ENCODE data around the gene SYNE3.

SYNE3 gene

DNA sequence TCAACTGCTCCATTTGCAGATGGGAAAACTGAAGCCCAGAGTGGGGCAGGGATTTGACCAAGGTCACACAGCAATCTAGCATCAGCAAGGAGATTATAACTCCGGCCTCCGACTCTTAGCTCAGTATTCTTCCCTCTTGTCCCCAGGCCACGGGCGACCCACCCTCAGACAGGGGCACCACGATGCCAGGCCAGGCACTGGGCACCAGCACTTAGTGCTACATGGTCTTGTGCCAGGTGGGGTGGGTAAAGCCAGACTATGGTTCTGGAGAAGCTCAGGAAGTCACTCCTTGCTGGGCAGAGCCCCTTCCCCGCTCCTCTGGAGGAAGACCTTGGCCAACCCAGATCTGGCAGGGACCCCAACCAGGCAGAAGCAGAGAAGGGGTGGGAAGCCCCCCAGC lies 41.5 kb downstream of the SYNE3 start:
- no peak for DNase-seq (ENCODE audit: low spot score)

GRCh38 chr14:95474486-95474885 lies 42.0 kb downstream of the SYNE3 start:
- no peak for DNase-seq (ENCODE audit: low spot score)

DNA sequence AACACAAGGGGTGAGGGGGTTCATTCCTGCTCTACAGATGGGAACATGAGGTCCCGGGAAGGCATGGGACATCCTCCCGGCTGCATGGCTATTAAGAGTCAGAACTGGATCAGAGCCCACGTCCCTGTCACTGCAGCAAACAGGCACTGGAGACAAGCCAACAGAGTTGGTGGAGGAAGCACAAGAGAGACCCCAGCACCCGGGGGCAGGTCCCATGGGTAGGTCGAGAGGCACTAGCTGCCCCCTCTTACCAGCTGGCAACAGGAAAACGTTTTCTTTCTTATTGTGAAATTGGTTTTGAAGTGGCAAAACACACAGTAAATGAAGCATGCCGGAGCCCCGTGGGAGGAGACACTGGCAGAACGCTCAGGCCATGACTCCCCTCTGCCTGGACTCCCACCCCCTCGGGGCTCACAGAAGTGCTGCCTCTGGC lies 43.6 kb downstream of the SYNE3 start:
- no peak for DNase-seq (ENCODE audit: low spot score)

GRCh38 chr14:95471476-95471875 lies 45.0 kb downstream of the SYNE3 start:
- no peak for DNase-seq (ENCODE audit: low spot score)

GRCh38 chr14:95471016-95471415 lies 45.4 kb downstream of the SYNE3 start:
- DNase-seq (ENCODE audit: low spot score), result no peak

DNA sequence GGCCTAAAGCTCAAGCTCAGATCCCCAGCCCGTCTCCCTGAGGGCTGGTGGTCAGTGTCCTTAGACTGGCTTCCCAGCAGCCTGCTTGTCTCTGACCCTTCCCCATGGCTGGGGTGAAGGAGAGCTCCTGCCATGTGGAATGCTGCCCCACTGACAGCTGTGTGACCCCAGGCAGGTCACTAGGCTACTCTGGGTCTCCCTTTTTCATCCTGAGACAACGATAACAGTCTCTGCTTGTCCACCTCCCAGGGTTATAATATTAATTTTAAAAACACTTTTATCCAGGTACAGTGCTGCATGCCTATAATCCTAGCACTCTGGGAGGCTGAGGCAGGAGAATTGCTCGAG lies 47.3 kb downstream of the SYNE3 start:
- DNase-seq (ENCODE audit: low spot score), result no peak

DNA sequence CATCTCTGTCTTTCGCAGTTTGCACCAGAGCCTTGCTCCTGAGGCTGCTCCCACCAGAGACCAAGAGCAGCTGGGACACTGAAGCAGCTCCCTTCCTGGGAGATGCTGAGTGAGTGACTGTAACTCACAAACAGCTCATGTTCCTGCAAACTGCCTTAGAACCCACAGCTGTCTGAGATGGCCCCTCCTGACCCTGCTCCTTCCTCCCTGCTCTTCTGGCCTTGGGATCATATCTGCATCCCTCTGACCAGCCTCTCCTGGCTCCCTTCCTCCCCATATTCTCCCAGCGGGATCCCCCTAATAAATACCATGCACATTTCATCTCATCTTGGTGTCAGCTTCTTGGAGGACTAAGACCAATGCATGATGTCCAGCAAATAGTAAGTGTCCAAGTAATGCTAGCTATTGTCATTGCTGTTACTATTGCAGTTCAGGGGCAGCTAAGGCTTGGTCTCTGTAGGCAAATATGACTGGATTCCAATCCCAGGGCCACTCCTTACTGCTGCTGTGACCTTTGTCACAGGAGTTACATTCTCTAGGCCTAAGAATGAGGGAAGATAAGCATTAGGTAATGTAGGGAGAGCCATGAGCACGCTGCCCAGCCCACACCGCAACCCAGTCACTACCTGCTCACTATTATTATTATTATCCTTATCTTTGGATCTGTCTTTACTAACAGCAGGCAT lies 47.9 kb downstream of the SYNE3 start:
- DNase-seq (ENCODE audit: low spot score), result no peak

GRCh38 chr14:95467657-95468056 lies 48.8 kb downstream of the SYNE3 start:
- DNase-seq (ENCODE audit: low spot score), result no peak

DNA sequence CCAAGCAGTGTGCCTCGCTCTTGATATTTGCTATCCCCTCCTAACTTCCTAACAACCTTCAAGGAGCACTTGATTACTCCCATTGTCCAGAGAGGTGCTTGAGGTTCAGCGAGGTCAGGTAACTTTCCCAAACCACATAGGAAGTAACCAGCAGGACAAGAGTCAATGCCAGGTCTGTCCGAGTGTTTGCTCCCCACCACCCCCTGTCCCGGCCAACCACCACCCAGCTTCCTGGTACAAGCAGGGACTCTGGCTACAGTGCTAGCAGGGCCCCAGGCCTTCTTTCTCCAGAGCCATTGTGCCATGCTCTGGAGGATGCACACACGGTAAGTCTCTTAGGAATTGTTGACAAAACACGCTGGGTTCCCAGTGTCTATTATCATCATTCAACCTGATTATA lies 49.2 kb downstream of the SYNE3 start:
- DNase-seq (ENCODE audit: low spot score), result no peak
